K562 (cell line): ENCODE measurements around the gene G6PC1. TPM values are rescaled to one million over a fixed set of nuclear protein-coding genes. Genes with fewer than 3 reads are reported as not detected.

Experiments
- BRF1 ChIP-seq: IDR thresholded peaks from 3 replicates; pipeline ENCODE4 v1.6.1; 2011; ENCODE audit warnings: borderline replicate concordance, mild to moderate bottlenecking; ENCODE audit not compliant: insufficient read length; ENCODE audit errors: extremely low read depth
- CBFA2T3 ChIP-seq: fragments of 450-650 bp; IDR thresholded peaks from 2 replicates; pipeline ENCODE4 v1.6.1; 2017
- FOXA3 ChIP-seq, 2 experiments: fragments of 450-650 bp in 1 of 2; sonication (generic) in 1 of 2; formaldehyde crosslinking; IDR thresholded peaks in 1 of 2; conservative IDR thresholded peaks in 1 of 2; 2 replicates each; pipeline versions ENCODE4 v1.4.0 to v1.8.0; 2020 to 2022; ENCODE audit warnings: mild to moderate bottlenecking in 2 of 2, missing genetic modification reagents in 1 of 2
- RAD21 ChIP-seq, 2 experiments: fragments of 250-450 bp in 1 of 2; fragments of 450-650 bp in 1 of 2; sonication (Bioruptor Pico) in 1 of 2; formaldehyde crosslinking in 1 of 2; IDR thresholded peaks in 1 of 2; conservative IDR thresholded peaks in 1 of 2; 2 replicates each; pipeline versions ENCODE4 v1.4.0 to v1.8.0; 2020 to 2022; ENCODE audit warnings: mild to moderate bottlenecking in 2 of 2, moderate library complexity in 1 of 2
- RFX5 ChIP-seq: IDR thresholded peaks from 2 replicates; pipeline ENCODE4 v1.6.1; 2011; ENCODE audit warnings: low read depth, mild to moderate bottlenecking, improper control_type of control experiment, low read length
- SMARCA4 ChIP-seq: fragments of 450-650 bp; IDR thresholded peaks from 2 replicates; pipeline ENCODE4 v1.6.1; 2016
- U2AF1 ChIP-seq: fragments of 200-400 bp; formaldehyde crosslinking; optimal IDR thresholded peaks from 2 replicates; pipeline ENCODE3; 2017; ENCODE audit warnings: mild to moderate bottlenecking, low read depth, low read length, moderate library complexity
- ZEB2 ChIP-seq: fragments of 450-650 bp; IDR thresholded peaks from 2 replicates; pipeline ENCODE4 v1.6.1; 2016
- ZNF280A ChIP-seq: fragments of 450-650 bp; IDR thresholded peaks from 2 replicates; pipeline ENCODE4 v1.6.1; 2018; ENCODE audit warnings: mild to moderate bottlenecking, low read depth; ENCODE audit not compliant: partially characterized antibody
- ZNF589 ChIP-seq: fragments of 200-800 bp; sonication (Bioruptor generic); IDR thresholded peaks from 2 replicates; pipeline ENCODE4 v1.6.1; 2016; ENCODE audit warnings: low read depth, missing genetic modification characterization, missing compliant biosample characterization
- ZZZ3 ChIP-seq: fragments of 450-650 bp; IDR thresholded peaks from 2 replicates; pipeline ENCODE4 v1.6.1; 2016; ENCODE audit warnings: antibody characterized with exemption, mild to moderate bottlenecking, moderate library complexity
- polyA plus RNA-seq, 8 experiments: library from polyadenylated mRNA; depleted of rRNA in 4 of 8; stranded (reverse) in 5 of 8; unstranded in 3 of 8; fragments of >200 nt; fragmentation: Nextera tagmentation in 2 of 8; fragmentation: Illumina TruSeq in 1 of 8; extraction: Ambion mirVana in 2 of 8; extraction: Trizol in 1 of 8; gene quantifications; 2 replicates each; pipeline versions ENCODE4 v1.2.1 to v1.2.3, GENCODE V29; 2011 to 2014; ENCODE audit warnings: inconsistent platforms in 1 of 8, missing spikeins in 1 of 8
- total RNA-seq, 7 experiments: library from RNA; depleted of rRNA in 6 of 7; stranded (reverse); fragments of >200 nt in 6 of 7; fragmentation: Illumina TruSeq in 2 of 7; extraction: Trizol in 2 of 7; gene quantifications; 2 replicates each; pipeline versions ENCODE4 v1.2.1 to v1.2.3, GENCODE V29; 2011 to 2021; ENCODE audit warnings: low replicate concordance in 1 of 7
- TF ChIP-seq, protein P1 (sequence below): fragments of 450-650 bp; IDR thresholded peaks from 2 replicates; pipeline ENCODE4 v1.6.1; 2016; ENCODE audit warnings: antibody characterized with exemption
- TF ChIP-seq, protein P2 (sequence below): fragments of 450-650 bp; conservative IDR thresholded peaks from 2 replicates; pipeline ENCODE4 v1.6.1; 2016; ENCODE audit warnings: missing genetic modification characterization, low read depth, mild to moderate bottlenecking, control low read depth, missing compliant biosample characterization

The G6PC1 gene
- total and polyA plus RNA-seq, 9 of the 15 experiments (the other 6 are each of a cell fraction or from before 2014, with no cell fraction given): not detected

DNA sequence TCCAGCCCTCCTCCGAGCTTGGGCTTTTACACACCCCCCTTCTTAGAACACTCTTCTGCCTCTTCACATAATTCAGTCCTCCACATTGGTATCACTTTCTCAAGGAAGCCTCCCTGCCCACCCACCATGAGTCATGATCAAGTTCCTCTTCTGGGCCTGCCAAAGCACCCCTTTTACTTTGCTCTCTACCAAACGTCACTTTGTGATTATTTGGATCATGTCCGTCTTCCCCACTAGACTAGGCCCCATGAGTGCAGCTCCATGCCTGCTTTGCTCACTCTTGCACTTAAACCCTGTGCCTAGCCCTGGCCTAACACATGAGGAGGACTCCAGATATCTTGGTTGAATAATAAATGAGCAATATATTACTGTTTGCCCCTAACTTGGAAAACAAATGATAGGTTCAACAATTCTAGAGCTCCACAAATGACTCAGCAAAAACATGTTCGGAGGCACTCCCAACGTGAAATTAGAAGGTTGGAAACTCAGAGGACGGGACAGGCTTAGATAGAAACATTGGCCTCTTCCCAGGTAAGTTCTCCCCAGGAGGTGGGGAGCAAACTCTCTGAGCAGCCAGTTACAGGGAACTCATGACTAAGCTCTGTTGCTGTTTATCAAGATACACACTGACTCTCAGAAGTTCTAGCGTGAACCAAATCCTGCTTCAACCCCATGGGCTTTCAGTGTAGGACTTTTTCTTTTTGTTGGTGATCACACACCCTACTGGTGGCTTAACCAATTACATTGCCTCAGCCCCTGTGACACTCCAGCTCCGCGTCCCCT lies 28.3 kb downstream of the G6PC1 start (continued):
- no peak for TF ChIP-seq FOXA3 (CRISPR knock-in tag; conservative IDR thresholded peaks at IDR 0.05 in 1 of 2, IDR thresholded peaks at IDR 0.05 in 1 of 2)
- no peak for TF ChIP-seq RFX5
- no peak for TF ChIP-seq ZNF280A
- TF ChIP-seq ZEB2: peak; percentile 93
- TF ChIP-seq RAD21 (CRISPR knock-in tag; conservative IDR thresholded peaks at IDR 0.05 in 1 of 2, IDR thresholded peaks at IDR 0.05 in 1 of 2): peak; percentile 75 to 84
- TF ChIP-seq ZNF589: 0 out of 2 replicates have a peak, but pooled peaks have one; percentile 14
- TF ChIP-seq U2AF1: no peak
- no peak for TF ChIP-seq ZZZ3
- peak; percentile 25; the same call in 1 of the 2 replicates for TF ChIP-seq CBFA2T3
- TF ChIP-seq BRF1: no peak
- TF ChIP-seq, protein P1, sequence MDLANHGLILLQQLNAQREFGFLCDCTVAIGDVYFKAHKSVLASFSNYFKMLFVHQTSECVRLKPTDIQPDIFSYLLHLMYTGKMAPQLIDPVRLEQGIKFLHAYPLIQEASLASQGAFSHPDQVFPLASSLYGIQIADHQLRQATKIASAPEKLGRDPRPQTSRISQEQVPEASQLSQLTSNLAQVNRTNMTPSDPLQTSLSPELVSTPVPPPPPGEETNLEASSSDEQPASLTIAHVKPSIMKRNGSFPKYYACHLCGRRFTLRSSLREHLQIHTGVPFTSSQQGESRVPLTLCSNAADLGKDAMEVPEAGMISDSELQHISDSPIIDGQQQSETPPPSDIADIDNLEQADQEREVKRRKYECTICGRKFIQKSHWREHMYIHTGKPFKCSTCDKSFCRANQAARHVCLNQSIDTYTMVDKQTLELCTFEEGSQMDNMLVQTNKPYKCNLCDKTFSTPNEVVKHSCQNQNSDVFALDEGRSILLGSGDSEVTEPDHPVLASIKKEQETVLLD: 0 out of 2 replicates have a peak, but pooled peaks have one; percentile 37
- TF ChIP-seq, protein P2, sequence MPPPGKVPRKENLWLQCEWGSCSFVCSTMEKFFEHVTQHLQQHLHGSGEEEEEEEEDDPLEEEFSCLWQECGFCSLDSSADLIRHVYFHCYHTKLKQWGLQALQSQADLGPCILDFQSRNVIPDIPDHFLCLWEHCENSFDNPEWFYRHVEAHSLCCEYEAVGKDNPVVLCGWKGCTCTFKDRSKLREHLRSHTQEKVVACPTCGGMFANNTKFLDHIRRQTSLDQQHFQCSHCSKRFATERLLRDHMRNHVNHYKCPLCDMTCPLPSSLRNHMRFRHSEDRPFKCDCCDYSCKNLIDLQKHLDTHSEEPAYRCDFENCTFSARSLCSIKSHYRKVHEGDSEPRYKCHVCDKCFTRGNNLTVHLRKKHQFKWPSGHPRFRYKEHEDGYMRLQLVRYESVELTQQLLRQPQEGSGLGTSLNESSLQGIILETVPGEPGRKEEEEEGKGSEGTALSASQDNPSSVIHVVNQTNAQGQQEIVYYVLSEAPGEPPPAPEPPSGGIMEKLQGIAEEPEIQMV (tag): no peak
- peak; percentile 88 for TF ChIP-seq SMARCA4
